ENCODE data around the gene SMARCD3.

The SMARCD3 gene

DNA sequence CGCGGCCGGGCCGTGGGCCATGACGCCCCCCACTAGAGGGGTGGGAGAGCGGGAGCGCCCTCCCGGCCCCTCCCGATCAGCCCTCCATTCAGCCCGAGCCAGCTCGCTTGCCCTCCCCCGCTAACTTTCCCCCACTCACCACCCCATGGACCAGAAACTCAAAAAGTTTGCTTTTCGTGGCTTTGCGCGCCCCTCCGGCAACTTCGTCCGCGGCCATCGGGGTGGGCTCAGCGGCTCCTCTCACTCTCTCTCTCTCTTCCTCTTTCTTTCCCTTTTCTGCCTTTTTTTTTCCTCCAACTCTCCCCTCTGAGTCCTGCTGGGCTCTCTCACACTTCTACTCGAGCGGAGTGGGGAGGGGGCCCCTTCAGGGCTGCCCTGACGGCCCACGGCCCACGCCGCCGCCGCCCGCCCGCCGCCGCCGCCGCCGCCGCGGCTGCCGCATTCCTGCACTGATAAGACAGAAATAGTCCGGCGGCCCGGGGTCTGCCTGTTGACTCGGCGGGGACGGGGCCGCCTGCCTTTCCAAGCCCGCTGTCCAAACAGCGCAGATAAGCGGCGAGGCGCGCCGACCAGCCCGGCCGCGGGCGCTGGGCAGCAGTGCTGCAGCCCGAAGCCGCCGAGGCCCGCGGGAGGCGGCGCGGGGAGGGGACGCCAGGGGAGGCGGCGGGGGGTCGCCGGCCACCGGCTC, at the start of gene SMARCD3:
SMARCD3 (minus strand) TSS at position 349 of the 688 bp plus-strand sequence; CDS start at position 217, 132 bp downstream.
- DNase-seq (ENCODE audit: low read depth in 2 of 2): no peak

DNA sequence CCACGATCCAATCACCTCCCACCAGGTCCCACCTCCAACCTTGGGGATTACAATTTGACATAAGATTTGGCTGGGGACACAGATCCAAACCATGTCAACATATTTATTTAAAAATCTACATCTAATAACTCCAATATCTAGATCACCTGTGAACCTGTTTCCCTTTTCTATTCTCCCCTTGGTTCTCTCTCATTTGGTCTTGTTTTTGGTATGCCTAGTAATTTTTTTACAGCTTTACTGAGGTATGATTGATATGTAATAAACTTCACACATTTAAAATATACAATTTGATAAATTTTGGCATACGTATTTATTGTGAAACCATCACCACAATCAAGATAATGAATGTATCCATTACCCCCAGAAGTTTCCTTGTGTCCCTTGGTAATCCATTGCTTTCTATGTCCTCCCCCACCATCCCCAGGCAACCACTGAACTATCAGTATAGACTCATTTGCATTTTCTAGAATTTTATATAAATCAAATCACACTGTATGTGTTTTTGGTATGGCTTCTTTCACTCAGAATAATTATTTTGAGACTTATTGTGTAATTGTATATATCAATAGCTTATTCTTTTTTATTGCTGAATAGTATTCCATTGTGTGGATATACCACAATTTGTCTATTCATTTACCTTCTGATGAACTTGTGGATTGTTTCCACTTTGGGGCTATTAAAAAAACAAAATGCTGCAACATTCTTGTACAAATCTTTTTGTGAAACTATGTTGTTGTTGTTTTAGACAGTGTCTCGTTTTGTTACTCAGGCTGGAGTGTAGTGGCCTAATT, 47.9 kb upstream of the SMARCD3 start:
- DNase-seq (ENCODE audit: low read depth in 2 of 2): no peak

DNA sequence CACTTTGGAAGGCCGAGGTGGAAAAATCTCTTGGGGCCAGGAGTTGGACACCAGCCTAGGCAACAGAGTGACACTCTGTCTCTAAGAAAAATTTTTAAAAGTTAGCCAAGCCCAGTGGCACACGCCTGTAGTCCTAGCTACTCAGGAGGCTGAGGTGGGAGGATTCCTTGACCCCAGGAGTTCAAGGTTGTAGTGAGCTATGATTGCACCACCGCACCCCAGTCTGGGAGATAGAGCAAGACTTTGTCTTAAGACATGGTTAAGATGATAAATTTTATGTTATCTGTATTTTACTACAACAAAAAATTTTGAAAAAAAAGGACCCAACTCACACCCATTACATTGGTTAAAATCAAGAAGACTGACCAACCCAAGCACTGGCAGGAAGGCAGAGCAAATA, 44.4 kb upstream of the SMARCD3 start:
- DNase-seq (ENCODE audit: low read depth in 2 of 2): no peak

DNA sequence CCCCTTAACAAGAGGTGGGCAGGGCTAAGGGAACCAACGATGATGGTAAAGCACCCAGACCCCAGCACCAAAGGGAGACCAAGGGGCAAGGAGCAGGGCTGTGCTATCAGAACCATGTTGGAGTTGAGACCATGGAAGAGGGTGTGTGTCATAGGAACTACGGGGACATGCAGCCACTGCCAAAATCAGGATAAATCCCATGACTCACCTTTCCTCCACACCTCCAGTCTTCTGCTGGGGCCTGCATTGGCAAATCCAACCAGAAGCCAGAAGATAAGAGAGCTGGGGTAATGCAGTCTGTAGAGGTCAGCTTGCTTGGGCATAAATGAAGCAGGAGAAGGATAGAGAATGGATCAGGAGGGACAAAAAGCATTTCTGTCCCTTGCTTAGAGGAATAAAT, 42.7 kb upstream of the SMARCD3 start:
- DNase-seq (ENCODE audit: low read depth in 2 of 2): no peak

GRCh38 chr7:151290355-151290760, 41.9 kb upstream of the SMARCD3 start:
- DNase-seq (ENCODE audit: low read depth in 2 of 2): no peak

GRCh38 chr7:151289891-151290290, 41.4 kb upstream of the SMARCD3 start:
- no peak for DNase-seq (ENCODE audit: low read depth in 2 of 2)

GRCh38 chr7:151286148-151286547, 37.7 kb upstream of the SMARCD3 start:
- no peak for DNase-seq (ENCODE audit: low read depth in 2 of 2)

DNA sequence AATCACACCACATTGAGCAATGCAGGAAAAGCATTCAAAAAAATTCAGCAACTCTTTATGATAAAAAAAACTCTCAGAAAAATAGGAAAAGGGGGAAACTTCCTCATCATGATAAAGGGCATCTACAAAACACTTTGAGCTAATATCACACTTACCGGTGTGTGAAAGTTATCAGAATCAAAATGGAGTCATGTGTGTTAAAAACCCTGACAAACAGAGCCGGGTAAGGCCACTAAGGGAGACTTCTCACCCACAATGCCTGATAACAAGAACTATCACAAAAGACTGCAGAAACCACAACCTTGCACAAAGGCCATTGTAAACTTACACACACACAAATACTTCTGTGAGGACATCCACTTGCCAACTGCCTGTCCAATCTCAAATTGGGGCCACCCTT, 34.8 kb upstream of the SMARCD3 start:
- DNase-seq (ENCODE audit: low read depth in 2 of 2): no peak

DNA sequence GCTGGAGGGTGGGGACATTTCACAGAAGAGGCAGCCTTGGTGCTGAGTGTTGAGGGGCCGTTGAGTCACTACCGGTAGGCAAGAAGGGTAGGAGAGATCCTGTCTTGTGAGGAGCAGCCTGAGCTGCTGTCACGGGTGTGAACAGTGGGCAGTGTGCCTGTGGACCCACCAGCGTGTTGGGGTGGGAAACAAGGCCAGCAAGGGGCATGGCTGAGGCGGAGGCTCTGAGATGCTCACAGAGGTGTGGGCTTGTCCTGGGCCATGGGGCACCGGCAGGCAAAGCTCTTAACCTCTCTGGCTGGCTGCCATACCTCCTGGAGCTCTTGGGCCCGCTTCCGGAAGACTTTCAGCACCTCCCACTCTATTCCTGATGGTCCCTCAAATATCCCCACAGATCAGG, 33.6 kb upstream of the SMARCD3 start:
- DNase-seq (ENCODE audit: low read depth in 2 of 2): no peak

- no peak for DNase-seq (ENCODE audit: low read depth in 2 of 2)
These were observed 33.2 kb upstream of the SMARCD3 start for GRCh38 chr7:151281686-151282085.

- DNase-seq (ENCODE audit: low read depth in 2 of 2): no peak
These were observed 32.0 kb upstream of the SMARCD3 start for GRCh38 chr7:151280388-151281019.

DNA sequence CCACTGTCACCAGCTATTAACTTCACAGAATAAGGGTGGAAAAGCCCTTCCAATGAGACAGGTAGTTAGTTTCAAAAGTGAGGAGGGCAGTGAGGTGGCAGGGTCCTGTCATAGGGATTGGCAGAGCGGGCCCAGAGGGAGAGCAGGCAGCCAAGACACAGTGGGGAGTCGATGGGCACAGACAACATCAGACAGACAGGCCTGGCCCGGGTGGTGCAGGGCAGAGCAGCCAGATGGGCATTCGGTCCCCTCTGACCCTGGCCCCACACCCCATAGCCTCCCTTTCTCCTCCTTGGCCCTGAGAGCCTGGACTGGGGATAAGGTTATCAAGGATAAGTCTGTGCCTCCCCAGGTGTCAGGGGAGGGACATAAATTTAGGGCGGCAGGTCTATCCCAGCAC, 31.4 kb upstream of the SMARCD3 start:
- DNase-seq (ENCODE audit: low read depth in 2 of 2): no peak

GRCh38 chr7:151278949-151279348, 30.5 kb upstream of the SMARCD3 start:
- DNase-seq (ENCODE audit: low read depth in 2 of 2): no peak

DNA sequence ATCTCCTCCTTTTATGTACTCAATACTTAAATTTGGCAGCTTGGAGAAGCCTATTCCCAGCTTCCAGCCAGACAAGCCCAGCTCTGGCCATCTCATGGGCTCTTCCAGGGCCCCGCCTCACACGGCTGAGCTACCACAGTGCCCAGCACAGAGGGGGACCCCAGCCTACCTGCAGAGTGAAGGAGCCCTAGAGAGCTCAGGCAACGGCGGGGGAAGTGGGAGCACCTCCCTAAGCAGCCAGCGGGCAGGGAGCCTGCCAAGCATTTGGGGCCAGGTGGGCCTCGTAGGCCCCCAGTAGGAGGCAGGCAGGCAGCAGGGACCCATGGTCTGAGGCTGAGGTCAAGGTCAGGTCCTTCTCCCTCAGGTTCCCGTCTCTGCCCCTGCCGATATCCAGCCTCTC, 29.1 kb upstream of the SMARCD3 start:
- DNase-seq (ENCODE audit: low read depth in 2 of 2): no peak

DNA sequence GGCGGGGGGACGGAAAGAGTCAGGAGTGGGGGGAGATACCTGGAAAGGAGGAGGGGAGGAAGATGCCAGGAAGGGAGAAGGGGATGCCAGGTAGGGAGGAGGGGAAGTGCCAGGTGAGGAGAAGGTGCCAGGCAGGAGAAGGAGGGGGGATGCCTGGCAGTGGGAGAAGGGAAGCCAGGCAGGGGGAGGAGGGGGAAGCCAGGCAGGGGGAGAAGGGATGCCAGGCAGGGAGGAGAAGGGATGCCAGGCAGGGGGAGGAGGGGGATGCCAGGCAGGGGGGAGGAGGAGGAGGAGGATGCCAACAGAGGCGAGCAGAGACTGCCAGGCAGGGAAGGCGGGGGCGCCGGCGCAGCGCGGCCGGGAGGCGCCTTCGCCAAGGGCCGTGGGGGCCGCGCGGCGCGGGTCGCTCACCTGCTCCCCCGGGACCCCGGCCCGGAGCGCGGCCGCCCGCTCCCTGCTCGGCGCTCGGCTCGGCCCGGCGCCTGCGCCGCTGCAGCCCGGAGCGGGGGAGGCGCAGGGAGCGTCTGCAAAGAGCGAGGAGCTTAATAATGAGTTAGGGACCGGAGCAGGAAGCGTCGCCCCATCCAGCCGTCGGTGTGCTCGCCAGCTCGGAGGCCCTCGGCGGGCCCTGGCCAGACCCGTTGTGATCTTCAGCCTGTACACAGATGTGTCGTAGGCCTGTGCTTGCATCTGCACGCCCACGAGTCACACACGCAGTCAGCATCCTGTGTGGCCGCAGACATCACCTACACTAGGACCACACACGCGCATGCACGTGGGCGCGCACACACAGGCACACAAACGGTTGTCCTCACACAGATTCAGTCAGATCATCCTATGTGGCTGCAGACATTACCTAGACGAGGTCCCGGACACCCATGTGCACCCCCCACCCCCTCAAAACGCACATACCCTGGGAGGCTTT, 28.4 kb upstream of the SMARCD3 start:
- peak; percentile 39 to 45 for DNase-seq (ENCODE audit: low read depth in 2 of 2)

- no peak for DNase-seq (ENCODE audit: low read depth in 2 of 2)
These were observed 27.5 kb upstream of the SMARCD3 start for GRCh38 chr7:151275813-151276577.

DNA sequence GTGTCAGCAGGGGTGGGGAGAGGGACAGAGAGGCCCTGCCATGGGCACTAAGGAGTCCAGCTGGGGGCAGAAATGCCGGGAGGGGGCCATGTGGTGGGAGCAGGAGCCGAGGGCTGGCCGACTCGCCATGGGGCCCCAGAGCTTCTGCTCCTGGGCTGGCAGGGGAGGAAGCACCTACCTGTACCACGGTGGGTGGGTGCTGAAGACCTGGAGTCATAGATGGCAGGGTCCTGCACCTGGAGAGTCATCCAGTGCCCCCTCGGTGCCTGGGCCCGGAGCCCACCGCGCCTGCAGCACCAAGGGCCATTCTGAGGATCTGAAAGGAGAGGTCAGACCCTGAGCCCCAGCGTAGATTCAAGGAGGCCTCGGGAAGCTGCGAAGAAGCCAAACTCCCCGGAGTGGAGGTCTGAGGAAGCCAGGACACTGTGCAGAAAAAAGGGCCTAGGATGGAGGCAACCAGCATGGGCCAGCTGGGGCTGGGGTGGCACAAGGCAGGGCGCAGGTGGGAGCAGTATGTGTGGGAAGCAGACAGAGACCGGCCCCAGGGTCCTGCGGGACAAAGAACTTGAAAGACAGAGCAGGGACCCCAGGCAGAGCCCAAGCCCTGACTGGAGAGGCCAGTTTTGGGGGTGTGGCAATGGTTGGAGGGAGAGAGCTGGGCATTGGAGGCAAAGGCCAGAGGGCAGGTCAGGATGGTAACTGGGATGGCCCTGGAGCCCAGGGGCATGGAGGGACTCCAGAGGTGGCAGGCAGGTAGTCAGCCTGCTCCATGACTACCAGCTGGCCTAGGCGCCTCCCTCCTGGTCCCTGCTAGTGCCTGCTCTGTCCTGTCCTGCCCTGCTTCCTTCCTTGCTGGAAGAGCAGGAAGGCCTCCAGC, 26.7 kb upstream of the SMARCD3 start:
- DNase-seq (ENCODE audit: low read depth in 2 of 2): no peak

GRCh38 chr7:151274396-151274795, 25.9 kb upstream of the SMARCD3 start:
- no peak for DNase-seq (ENCODE audit: low read depth in 2 of 2)

DNA sequence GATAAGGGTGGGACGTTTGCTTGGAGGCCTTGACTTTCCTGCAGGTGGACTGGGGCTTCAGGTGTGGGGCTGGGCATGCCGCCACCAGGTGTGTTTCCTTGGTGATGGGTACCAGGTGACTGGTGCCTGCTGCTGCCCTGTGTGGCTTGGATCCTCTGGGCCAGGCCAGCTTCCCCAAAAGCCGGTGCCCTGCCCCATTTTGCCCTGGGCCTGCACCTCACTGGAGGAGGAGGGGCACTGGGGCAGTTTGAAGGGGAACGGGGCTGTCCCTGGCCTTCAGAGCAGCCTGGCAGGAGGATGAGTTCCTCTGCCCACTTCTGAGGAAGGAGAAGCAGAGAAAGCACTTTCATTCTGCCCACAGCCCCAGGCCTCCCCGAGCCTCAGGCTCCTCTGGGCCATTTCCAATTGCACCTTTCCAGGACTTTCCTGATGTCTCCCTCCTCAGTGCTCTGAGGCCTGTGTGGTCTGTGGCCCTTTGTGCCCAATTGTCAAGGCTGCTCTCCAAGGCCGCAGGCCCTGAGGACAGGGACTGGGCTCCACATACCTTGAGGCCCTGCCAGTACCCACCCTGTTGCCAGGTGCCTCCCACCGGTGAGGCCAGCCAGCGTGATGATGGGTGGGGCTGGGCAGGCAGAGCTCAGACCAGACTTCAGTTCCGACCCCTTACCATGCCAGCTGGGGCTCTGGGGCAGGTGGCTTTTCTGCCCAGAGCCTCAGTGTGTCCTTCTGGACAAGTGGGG, 25.3 kb upstream of the SMARCD3 start:
- no peak for DNase-seq (ENCODE audit: low read depth in 2 of 2)
